SK-N-SH (cell line): ENCODE measurements around the gene SNAP23. TPM values are rescaled to one million over a fixed set of nuclear protein-coding genes. Genes with fewer than 3 reads are reported as not detected.

Experiments used
- CTCF ChIA-PET: fragments of 300-600, 350-600 bp; formaldehyde crosslinking; extraction: SDS; loops from one replicate; lab custom pipeline; 2021; lab: Yijun Ruan, JAX
- POLR2A ChIA-PET: fragments of 350-600 bp; sonication (Branson Sonifier 250); formaldehyde crosslinking; extraction: SDS; loops from one replicate; lab custom pipeline; 2020; ENCODE audit warnings: antibody characterized with exemption, inconsistent platforms; lab: Yijun Ruan, JAX
- DNase-seq: peaks from one replicate; pipeline ENCODE4 v3.0.0; 2012
- H2AFZ ChIP-seq: fragments of 200-600 bp; sonication (generic); 2 replicates; pipeline ENCODE4 v1.8.1; 2016; ENCODE audit warnings: antibody characterized with exemption, mild to moderate bottlenecking, low read depth
- H3F3A ChIP-seq: fragments of 200-600 bp; sonication (generic); replicated peaks from 2 replicates; pipeline ENCODE3; 2016; ENCODE audit warnings: antibody characterized with exemption, mild to moderate bottlenecking; ENCODE audit not compliant: insufficient read depth
- H3K27ac ChIP-seq, 2 experiments: fragments of 200-500 bp in 1 of 2; fragments of 200-600 bp in 1 of 2; sonication (Bioruptor generic) in 1 of 2; sonication (generic), shearing (Covaris generic) in 1 of 2; 2 replicates each; pipeline versions ENCODE4 v1.5.1 to v1.6.1; 2014 to 2016; ENCODE audit warnings: low read depth in 2 of 2, inconsistent platforms in 1 of 2, low read length in 1 of 2, mild to moderate bottlenecking in 1 of 2, mixed read lengths in 1 of 2
- H3K27me3 ChIP-seq: fragments of 200-600 bp; sonication (generic), shearing (Covaris generic); 2 replicates; pipeline ENCODE4 v1.6.1; 2016; ENCODE audit warnings: mixed run types; ENCODE audit not compliant: insufficient read depth
- H3K36me3 ChIP-seq, 2 experiments: fragments of 200-500 bp in 1 of 2; fragments of 200-600 bp in 1 of 2; sonication (Bioruptor generic) in 1 of 2; sonication (generic) in 1 of 2; replicated peaks in 1 of 2; 2 replicates each; pipeline versions ENCODE3 to v1.5.1; 2014 to 2016; ENCODE audit warnings: low read length in 1 of 2, mild to moderate bottlenecking in 1 of 2; ENCODE audit not compliant: insufficient read depth in 2 of 2, control insufficient read depth in 1 of 2
- H3K4me1 ChIP-seq, 2 experiments: fragments of 200-500 bp in 1 of 2; fragments of 200-600 bp in 1 of 2; sonication (Bioruptor generic) in 1 of 2; sonication (generic), shearing (Covaris generic) in 1 of 2; 2 replicates each; pipeline versions ENCODE4 v1.5.1 to v1.6.1; 2014 to 2016; ENCODE audit warnings: low read depth in 1 of 2, low read length in 1 of 2, mixed run types in 1 of 2; ENCODE audit not compliant: insufficient read depth in 2 of 2, control insufficient read depth in 1 of 2
- H3K4me2 ChIP-seq: fragments of 200-600 bp; sonication (generic), shearing (Covaris generic); 2 replicates; pipeline ENCODE4 v1.6.1; 2017; ENCODE audit warnings: mixed run types
- H3K4me3 ChIP-seq, 2 experiments: fragments of 200-500 bp in 1 of 2; fragments of 200-600 bp in 1 of 2; sonication (Bioruptor generic) in 1 of 2; sonication (generic), shearing (Covaris generic) in 1 of 2; 2 replicates each; pipeline versions ENCODE4 v1.5.1 to v1.8.1; 2014 to 2016; ENCODE audit warnings: low read depth in 2 of 2, inconsistent platforms in 1 of 2, low read length in 1 of 2, mild to moderate bottlenecking in 1 of 2, mixed read lengths in 1 of 2, moderate library complexity in 1 of 2
- H3K79me2 ChIP-seq: fragments of 200-600 bp; sonication (generic); 2 replicates; pipeline ENCODE4 v1.8.1; 2017; ENCODE audit warnings: mild to moderate bottlenecking; ENCODE audit not compliant: insufficient read depth
- H3K9ac ChIP-seq: fragments of 200-600 bp; sonication (generic); 2 replicates; pipeline ENCODE4 v1.6.1; 2017; ENCODE audit warnings: mixed run types
- H3K9me2 ChIP-seq: fragments of 200-600 bp; sonication (generic); 2 replicates; pipeline ENCODE4 v1.6.1; 2017; ENCODE audit warnings: mixed run types
- H3K9me3 ChIP-seq: fragments of 200-600 bp; sonication (generic); 2 replicates; pipeline ENCODE4 v1.6.1; 2017; ENCODE audit warnings: mixed run types, mild to moderate bottlenecking, moderate library complexity
- H4K20me1 ChIP-seq: fragments of 200-600 bp; sonication (generic); 2 replicates; pipeline ENCODE4 v1.6.1; 2017; ENCODE audit warnings: mild to moderate bottlenecking, mixed run types; ENCODE audit not compliant: insufficient read depth
- EP300 ChIP-seq, 2 experiments: IDR thresholded peaks; 2 replicates each; pipeline versions ENCODE4 v1.4.0 to v1.6.1; 2012; ENCODE audit warnings: borderline replicate concordance in 1 of 2, low read depth in 1 of 2, low read length in 1 of 2
- EZH2phosphoT487 ChIP-seq: fragments of 200-600 bp; sonication (generic); IDR thresholded peaks from 2 replicates; pipeline ENCODE4 v1.6.1; 2017; ENCODE audit warnings: low read depth, mixed run types, mild to moderate bottlenecking, antibody characterized with exemption, moderate library complexity, borderline replicate concordance
- FOSL2 ChIP-seq: IDR thresholded peaks from 2 replicates; pipeline ENCODE4 v1.4.0; 2012; ENCODE audit warnings: low read depth, mild to moderate bottlenecking, moderate library complexity, borderline replicate concordance
- FOXJ3 ChIP-seq: sonication (generic); formaldehyde crosslinking; IDR thresholded peaks from 2 replicates; pipeline ENCODE4 v1.5.1; 2020; ENCODE audit warnings: mild to moderate bottlenecking, missing genetic modification reagents
- GABPA ChIP-seq: IDR thresholded peaks from 2 replicates; pipeline ENCODE4 v1.4.0; 2012; ENCODE audit warnings: low read depth, mild to moderate bottlenecking
- GATA2 ChIP-seq: sonication (generic); formaldehyde crosslinking; IDR thresholded peaks from 2 replicates; pipeline ENCODE4 v1.5.0; 2020; ENCODE audit warnings: mild to moderate bottlenecking, missing genetic modification reagents
- MXI1 ChIP-seq: IDR thresholded peaks from 2 replicates; pipeline ENCODE4 v1.6.1; 2012; ENCODE audit warnings: mild to moderate bottlenecking, low read depth, low read length, improper control_type of control experiment
- NFIC ChIP-seq: IDR thresholded peaks from 2 replicates; pipeline ENCODE4 v1.4.0; 2012; ENCODE audit warnings: borderline replicate concordance
- NRF1 ChIP-seq: IDR thresholded peaks from 2 replicates; pipeline ENCODE4 v1.6.1; 2012; ENCODE audit warnings: low read depth, mild to moderate bottlenecking, low read length
- POLR2AphosphoS5 ChIP-seq: IDR thresholded peaks from 2 replicates; pipeline ENCODE4 v1.6.1; 2012; ENCODE audit warnings: low read depth, low read length
- RFX5 ChIP-seq: IDR thresholded peaks from 2 replicates; pipeline ENCODE4 v1.6.1; 2012; ENCODE audit warnings: mild to moderate bottlenecking, improper control_type of control experiment, low read length
- RXRA ChIP-seq: IDR thresholded peaks from 2 replicates; pipeline ENCODE4 v1.4.0; 2012; ENCODE audit warnings: low read depth, mild to moderate bottlenecking, borderline replicate concordance
- SIN3A ChIP-seq: IDR thresholded peaks from 2 replicates; pipeline ENCODE4 v1.6.1; 2012; ENCODE audit warnings: low read depth, mild to moderate bottlenecking, low read length, moderate library complexity, borderline replicate concordance
- TAF1 ChIP-seq: IDR thresholded peaks from 2 replicates; pipeline ENCODE4 v1.6.1; 2012; ENCODE audit warnings: low read depth, mild to moderate bottlenecking, low read length, moderate library complexity, borderline replicate concordance
- WGBS: methylation state at CpG from one replicate; pipeline ENCODE4 v1.1.6; 2017; ENCODE audit warnings: low lambda C conversion rate; 5-methylcytosine and 5-hydroxymethylcytosine counted together
- polyA plus RNA-seq, 3 experiments: library from polyadenylated mRNA; depleted of rRNA; stranded (reverse); fragments of >200 nt; gene quantifications; 2 replicates each; pipeline ENCODE4 v1.2.3, GENCODE V29; 2012
- TF ChIP-seq, protein P1 (sequence below): IDR thresholded peaks from 2 replicates; pipeline ENCODE4 v1.4.0; 2012; ENCODE audit warnings: low read depth, borderline replicate concordance
- TF ChIP-seq, protein P2 (sequence below): fragments of 200-600 bp; sonication (generic); IDR thresholded peaks from 2 replicates; pipeline ENCODE4 v1.6.1; 2017; ENCODE audit warnings: antibody characterized with exemption, mild to moderate bottlenecking, moderate library complexity
- TF ChIP-seq, protein P3 (sequence below): fragments of 150-350 bp; IDR thresholded peaks from 2 replicates; pipeline ENCODE4 v1.6.1; 2017; ENCODE audit warnings: antibody characterized with exemption, low read length, low read depth, borderline replicate concordance

Gene SNAP23
- polyA plus RNA-seq, 1 of the 3 experiments (the other 2 are of a cell fraction), result 39.2 TPM

DNA sequence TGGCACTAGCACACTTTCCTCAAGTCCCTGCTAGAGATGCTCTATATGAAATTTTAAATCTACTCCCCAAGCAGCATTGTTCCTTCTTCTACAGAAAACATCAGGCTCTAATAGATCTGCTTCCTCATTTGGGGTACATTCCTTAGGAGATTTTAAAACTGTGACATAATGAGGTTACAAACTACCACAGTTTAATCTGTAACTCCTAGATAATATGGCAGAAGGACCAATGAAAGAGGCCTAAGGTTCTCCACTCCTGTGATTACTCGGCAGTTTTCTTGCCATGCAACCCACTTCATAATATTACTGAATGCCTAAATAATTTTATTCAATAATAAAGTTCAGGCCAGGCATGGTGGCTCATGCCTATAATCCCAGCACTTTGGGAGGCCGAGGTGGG, 20.6 kb upstream of the SNAP23 start (continued):
- TF ChIP-seq MXI1, result no peak
- no peak for TF ChIP-seq RFX5
- no peak for TF ChIP-seq NRF1

DNA sequence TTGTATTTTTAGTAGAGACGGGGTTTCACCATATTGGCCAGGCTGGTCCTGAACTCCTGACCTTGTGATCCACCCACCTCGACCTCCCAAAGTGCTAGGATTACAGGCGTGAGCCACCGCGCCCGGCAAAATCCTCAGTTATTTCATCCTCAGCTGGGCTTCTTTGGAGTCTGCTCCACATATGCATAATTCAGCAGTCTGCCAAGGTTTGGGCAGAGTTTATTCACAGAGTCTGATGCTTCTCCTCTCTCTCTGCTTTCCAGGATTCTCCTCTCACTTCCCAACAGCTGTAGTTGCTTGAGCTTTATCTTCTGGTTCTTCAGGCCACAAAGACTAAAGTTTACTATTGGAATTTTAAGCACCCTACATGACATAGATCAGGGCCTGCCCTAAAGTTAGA, 12.7 kb upstream of the SNAP23 start:
- Histone ChIP-seq H3K9ac (no peak overlapping the region), H3K36me3 (peaks cover 0 to 3% of the 10 kb centered on the region in 2 experiments), H4K20me1 (no peaks in the 10 kb centered on the region), H3F3A (peaks cover 7% of the 10 kb centered on the region), H3K9me2 (no peaks in the 10 kb centered on the region), H3K4me2 (no peak overlapping the region), H3K79me2 (peaks cover 73% of the 10 kb centered on the region), H3K27ac (no peak overlapping the region), H3K27me3 (no peaks in the 10 kb centered on the region), H2AFZ (no peak overlapping the region), H3K4me3 (no peak overlapping the region), H3K9me3 (no peaks in the 10 kb centered on the region), H3K4me1 (no peaks in the 10 kb centered on the region; a peak in 1 of 4 replicates)
- POLR2A ChIA-PET, result interaction anchor here (0.8 kb wide), 1 partner anchor 13 kb away, joined by 3 read pairs; the partner anchor contains the start of gene SNAP23
- TF ChIP-seq, protein P1, sequence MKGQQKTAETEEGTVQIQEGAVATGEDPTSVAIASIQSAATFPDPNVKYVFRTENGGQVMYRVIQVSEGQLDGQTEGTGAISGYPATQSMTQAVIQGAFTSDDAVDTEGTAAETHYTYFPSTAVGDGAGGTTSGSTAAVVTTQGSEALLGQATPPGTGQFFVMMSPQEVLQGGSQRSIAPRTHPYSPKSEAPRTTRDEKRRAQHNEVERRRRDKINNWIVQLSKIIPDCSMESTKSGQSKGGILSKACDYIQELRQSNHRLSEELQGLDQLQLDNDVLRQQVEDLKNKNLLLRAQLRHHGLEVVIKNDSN, result no peak
- no peak for TF ChIP-seq FOXJ3 (CRISPR knock-in tag)
- TF ChIP-seq NFIC, result no peak
- TF ChIP-seq, protein P2, sequence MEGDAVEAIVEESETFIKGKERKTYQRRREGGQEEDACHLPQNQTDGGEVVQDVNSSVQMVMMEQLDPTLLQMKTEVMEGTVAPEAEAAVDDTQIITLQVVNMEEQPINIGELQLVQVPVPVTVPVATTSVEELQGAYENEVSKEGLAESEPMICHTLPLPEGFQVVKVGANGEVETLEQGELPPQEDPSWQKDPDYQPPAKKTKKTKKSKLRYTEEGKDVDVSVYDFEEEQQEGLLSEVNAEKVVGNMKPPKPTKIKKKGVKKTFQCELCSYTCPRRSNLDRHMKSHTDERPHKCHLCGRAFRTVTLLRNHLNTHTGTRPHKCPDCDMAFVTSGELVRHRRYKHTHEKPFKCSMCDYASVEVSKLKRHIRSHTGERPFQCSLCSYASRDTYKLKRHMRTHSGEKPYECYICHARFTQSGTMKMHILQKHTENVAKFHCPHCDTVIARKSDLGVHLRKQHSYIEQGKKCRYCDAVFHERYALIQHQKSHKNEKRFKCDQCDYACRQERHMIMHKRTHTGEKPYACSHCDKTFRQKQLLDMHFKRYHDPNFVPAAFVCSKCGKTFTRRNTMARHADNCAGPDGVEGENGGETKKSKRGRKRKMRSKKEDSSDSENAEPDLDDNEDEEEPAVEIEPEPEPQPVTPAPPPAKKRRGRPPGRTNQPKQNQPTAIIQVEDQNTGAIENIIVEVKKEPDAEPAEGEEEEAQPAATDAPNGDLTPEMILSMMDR, result no peak
- TF ChIP-seq RXRA, result no peak
- TF ChIP-seq EP300 (IDR thresholded peaks at IDR 0.05; ENCODE audit: borderline replicate concordance in 1 of 2, low read depth in 1 of 2, low read length in 1 of 2), result no peak
- TF ChIP-seq TAF1, result no peak
- no peak for TF ChIP-seq SIN3A
- TF ChIP-seq, protein P3, sequence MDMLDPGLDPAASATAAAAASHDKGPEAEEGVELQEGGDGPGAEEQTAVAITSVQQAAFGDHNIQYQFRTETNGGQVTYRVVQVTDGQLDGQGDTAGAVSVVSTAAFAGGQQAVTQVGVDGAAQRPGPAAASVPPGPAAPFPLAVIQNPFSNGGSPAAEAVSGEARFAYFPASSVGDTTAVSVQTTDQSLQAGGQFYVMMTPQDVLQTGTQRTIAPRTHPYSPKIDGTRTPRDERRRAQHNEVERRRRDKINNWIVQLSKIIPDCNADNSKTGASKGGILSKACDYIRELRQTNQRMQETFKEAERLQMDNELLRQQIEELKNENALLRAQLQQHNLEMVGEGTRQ, result no peak
- no peak for TF ChIP-seq POLR2AphosphoS5
- TF ChIP-seq FOSL2, result no peak
- TF ChIP-seq GABPA, result no peak
- TF ChIP-seq EZH2phosphoT487, result no peak
- no peak for TF ChIP-seq MXI1
- TF ChIP-seq GATA2 (CRISPR knock-in tag), result no peak
- WGBS, result 83% methylated on average over 6 of the region's 6 CpGs
- no peak for DNase-seq
- CTCF ChIA-PET, result interaction anchor here (1.3 kb wide), 1 partner anchor 11 kb away, joined by 3 read pairs; no protein-coding TSS in a partner anchor
